HG03378 (cell line): ENCODE results near the gene ZNF100.
"Not testable (repeated sequence)": the region's sequence is repeated elsewhere in the genome, so short reads cannot be mapped to it uniquely, and the experiment has no call there.

Experiments
- ATAC-seq: cut with Tn5 transposase; IDR thresholded peaks from one replicate; pipeline ENCODE4 v1.9.1; 2021; ENCODE audit warnings: mild to moderate bottlenecking, moderate library complexity; ENCODE audit not compliant: unreplicated experiment

Gene ZNF100

DNA sequence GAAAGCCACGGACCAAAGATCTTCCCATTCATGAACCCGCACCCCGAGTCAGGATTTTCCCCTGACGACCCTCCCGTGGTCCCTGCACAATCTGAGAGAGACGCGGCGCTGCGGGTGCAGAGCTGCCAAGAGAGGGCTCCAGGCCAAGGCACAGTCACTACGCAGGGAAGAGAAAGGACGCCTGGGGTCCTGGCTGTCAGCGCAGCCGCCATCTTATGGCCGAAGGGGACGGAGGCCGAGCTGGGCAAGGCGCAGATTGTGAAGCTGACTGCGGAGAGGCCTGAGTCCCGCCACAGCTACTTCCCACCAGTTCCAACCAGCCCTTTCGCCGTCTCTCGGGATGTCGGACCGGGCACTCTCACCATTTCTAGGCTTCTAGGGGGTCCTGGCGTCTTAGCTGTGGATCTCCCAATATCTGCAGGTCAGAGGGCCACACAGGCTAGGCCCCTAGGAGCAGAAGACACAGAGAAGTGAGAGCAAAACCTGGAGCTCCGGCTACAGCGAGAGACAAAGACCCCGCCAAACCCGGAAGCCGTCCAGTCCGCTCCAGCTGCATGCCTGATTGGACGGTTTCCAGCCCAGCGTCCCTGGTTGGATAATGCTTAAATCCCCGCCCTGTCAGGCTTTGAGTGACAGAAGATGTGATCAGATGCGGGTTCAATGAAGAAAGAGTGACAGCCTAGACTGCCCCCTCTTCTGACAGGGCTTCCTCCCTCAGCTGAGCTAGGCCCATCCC lies at the start of gene ZNF100:
Gene ZNF100, minus strand, starts transcription at position 515 of the 736 bp plus-strand sequence. Its CDS starts 150 bp downstream, at position 365.
- ATAC-seq, result peak; percentile 96

DNA sequence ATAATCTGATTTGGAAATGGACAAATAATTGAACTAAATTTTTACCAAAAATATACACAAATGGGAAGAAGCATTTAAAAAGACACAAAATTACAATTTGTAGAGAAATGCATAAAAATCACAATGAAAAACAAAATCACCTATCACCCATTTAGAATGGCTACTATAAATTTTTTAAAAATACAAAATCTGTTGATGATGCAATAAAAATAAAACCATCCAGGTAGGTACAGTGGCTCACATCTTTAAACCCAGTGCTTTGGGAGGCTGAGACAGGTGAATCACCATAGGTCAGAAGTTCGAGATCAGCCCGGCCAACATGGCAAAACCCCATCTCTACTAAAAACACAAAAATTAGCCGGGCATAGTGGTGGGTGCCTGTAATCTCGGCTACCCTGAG lies 45.1 kb upstream of the ZNF100 start:
- no peak for ATAC-seq

DNA sequence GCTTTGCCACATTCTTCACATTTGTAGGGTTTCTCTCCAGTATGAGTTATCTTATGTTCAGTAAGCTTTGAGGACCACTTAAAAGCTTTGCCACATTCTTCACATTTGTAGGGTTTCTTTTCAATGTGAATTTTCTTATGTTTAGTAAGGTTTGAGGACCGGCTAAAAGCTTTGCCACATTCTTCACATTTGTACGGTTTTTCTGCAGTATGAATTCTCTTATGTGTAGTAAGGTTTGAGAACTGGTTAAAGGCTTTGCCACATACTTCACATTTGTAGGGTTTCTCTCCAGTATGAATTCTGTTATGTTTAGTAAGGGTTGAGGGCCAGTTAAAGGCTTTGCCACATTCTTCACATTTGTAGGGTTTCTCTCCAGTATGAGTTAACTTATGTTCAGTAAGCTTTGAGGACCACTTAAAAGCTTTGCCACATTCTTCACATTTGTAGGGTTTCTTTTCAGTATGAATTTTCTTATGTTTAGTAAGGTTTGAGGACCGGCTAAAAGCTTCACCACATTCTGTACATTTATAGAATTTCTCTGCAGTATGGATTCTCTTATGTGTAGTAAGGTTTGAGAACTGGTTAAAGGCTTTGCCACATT lies 41.1 kb upstream of the ZNF100 start:
- ATAC-seq, result not testable (repeated sequence)

- ATAC-seq, result no peak
These were observed 22.2 kb upstream of the ZNF100 start for GRCh38 chr19:21789466-21790085.

GRCh38 chr19:21786936-21787335 lies 19.6 kb upstream of the ZNF100 start:
- ATAC-seq, result no peak

GRCh38 chr19:21775792-21776191 lies 8.4 kb upstream of the ZNF100 start:
- not testable (repeated sequence) for ATAC-seq

DNA sequence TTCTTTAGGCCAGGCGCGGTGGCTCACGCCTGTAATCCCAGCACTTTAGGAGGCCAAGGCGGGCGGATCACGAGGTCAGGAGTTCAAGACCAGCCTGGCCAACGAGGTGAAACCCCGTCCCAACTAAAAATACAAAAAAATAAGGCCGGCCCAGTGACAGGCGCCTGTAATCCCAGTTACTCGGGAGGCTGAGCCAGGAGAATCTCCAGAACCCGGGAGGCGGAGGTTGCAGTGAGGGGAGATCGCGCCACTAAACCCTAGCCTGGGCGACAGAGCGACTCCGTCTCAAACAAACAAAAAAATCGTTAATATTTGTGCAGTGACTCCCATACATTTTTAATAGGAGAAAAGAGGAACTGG lies 694 bp downstream of the ZNF100 start:
- not testable (repeated sequence) for ATAC-seq

DNA sequence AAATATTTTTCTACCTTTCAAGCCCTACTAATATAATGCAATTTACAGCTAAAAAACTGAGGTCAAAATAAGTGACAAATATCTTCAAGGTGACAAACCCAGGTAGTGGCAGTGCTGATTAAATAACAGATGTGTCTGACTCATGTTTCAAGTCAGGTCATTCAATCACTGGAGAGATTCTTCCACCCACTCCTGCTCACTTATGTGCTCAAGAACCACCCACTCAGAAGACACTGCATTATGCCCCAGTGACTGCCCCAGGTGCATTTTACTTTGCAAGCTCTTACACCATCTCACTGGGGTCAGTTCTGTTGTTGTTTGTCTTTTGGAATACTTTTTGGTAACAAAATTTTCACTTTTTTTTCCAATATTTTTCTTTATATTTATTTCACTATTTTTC lies 2.2 kb downstream of the ZNF100 start:
- no peak for ATAC-seq

DNA sequence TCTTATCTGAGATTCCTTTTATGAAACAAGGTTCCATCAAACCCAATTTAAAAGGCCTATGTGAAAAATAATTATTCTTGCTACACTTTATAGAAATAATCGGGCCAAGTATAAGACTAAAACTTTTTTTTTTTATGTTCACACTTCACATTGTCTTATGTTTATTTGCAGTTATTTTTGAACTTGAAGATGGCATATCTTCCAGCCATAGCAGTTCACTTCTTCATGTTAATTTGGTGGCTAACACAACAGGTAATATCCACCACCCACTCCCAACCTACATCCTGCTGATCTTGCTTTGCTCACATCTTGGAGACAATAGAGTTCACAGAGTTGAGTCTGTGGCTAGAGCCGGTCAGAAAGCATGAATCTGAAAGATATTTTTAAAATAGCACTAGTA lies 5.8 kb downstream of the ZNF100 start:
- not testable (repeated sequence) for ATAC-seq

GRCh38 chr19:21758296-21758695 lies 9.1 kb downstream of the ZNF100 start:
- ATAC-seq, result no peak

DNA sequence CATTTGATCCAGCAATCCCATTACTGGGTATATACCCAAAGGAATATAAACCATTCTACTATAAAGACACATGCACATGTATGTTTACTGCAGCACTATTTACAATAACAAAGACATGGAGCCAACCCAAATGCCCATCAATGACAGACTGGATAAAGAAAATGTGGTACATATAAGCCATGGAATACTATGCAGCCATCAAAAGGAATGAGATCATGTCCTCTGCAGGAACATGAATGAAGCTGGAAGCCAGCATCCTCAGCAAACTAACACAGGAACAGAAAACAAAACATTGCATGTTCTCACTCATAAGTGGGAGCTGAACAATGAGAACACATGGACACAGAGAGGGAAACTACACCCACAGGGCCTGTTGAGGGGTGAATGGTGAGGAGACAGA lies 11.8 kb downstream of the ZNF100 start:
- ATAC-seq, result not testable (repeated sequence)

DNA sequence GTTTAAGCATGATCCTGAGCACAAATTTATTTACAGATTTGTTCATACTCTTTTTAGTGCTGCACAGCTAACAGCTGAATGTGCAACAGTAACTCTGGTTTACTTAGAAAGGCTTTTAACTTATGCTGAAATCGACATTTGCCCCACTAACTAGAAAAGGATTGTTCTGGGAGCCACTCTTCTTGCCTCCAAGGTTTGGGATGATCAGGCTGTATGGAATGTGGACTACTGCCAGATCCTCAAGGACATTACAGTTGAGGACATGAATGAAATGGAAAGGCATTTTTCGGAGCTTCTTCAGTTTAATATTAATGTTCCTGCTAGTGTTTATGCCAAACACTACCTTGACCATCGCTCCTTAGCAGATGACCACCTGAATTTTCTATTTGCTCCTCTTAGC lies 16.0 kb downstream of the ZNF100 start:
- ATAC-seq, result no peak

GRCh38 chr19:21750586-21751128 lies 16.7 kb downstream of the ZNF100 start:
- no peak for ATAC-seq

GRCh38 chr19:21749090-21749489 lies 18.3 kb downstream of the ZNF100 start:
- no peak for ATAC-seq

DNA sequence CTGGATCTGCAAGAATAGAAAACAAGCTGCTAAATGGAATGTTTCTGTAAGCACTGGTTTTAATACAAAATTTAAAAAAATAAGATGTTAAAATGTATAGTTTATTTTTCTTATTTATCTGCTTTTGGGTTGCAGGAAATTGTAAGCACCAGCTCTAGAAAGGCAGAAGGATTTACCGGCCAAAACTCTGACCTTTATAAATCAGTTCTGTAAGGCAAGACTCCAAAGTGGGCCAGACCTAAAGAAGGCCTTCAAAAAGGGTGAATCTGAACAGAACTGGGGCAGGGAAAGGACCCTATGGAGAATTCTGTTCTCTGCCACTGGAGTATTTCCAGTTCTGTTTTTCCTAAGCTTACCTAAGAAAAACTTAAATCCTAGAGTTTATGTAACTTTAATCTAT lies 19.3 kb downstream of the ZNF100 start:
- ATAC-seq, result no peak

DNA sequence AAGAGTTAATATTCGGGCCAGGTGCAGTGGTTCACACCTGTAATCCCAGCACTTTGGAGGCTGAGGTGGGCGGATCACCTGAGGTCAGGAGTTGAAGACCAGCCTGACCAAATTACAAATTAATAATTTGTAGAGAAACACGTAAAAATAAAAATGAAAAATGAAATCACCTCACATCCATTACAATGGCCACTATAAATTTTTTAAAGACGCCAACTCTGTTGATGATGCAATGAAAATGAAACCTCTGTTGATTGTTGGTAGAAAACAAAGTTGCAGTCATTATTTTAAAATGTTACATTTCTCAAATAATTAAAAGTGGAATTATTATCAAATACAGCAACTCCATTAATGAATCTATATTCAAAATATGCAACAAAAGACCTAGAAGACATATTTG lies 26.8 kb downstream of the ZNF100 start:
- ATAC-seq, result no peak

GRCh38 chr19:21726942-21727747 lies 40.2 kb downstream of the ZNF100 start:
- not testable (repeated sequence) for ATAC-seq

- no peak for ATAC-seq
These were observed 53.6 kb downstream of the ZNF100 start for GRCh38 chr19:21713761-21714160.

GRCh38 chr19:21709464-21709863 lies 57.9 kb downstream of the ZNF100 start:
- no peak for ATAC-seq

- ATAC-seq, result not testable (repeated sequence)
These were observed 59.5 kb downstream of the ZNF100 start for GRCh38 chr19:21707878-21708277.

DNA sequence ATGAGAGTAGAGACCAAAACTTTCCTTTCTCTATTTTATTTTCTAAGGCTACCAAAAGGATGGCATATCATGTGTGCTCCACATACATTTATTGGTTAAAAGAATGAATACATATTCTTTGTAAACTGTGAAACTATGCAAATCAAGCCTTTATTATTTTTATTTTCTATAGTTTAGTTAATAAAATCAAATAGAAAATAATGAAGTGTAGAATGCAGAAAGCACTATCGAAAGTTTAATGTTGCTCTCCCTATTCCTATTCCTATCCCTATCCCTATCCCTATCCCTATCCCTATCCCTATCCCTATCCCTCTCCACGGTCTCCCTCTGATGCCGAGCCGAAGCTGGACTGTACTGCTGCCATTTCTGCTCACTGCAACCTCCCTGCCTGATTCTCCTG lies 60.3 kb downstream of the ZNF100 start:
- no peak for ATAC-seq
